Esophagus squamous epithelium (tissue), 4 donors: Measurements from ENCODE around the gene APOBEC2.

Experiments
- CTCF ChIP-seq, 6 experiments: fragments of 450-650 bp in 4 of 6; fragments of 200-600 bp in 2 of 6; sonication (generic) in 2 of 6; IDR thresholded peaks; one replicate each; pipeline ENCODE4 v1.5.1; 2016 to 2019; ENCODE audit warnings: antibody characterized with exemption in 6 of 6, mild to moderate bottlenecking in 4 of 6, moderate library complexity in 4 of 6
- POLR2A ChIP-seq, 4 donors: fragments of 450-650 bp; IDR thresholded peaks; one replicate each; pipeline ENCODE4 v1.6.1; 2017; ENCODE audit warnings: antibody characterized with exemption in 4 of 4, mild to moderate bottlenecking in 4 of 4, moderate library complexity in 3 of 4

- TF ChIP-seq CTCF (IDR thresholded peaks at IDR 0.05) (peak in 4 of 6 experiments; percentile 26 to 51 (median 48)), POLR2A (IDR thresholded peaks at IDR 0.05) (peak in 3 of 4 donors; percentile 90 to 97 (median 97))
These were observed 20.4 kb downstream of the APOBEC2 start for GRCh38 chr6:41073203-41073967.
